Measurements from ENCODE around the gene MYOZ1.

DNA sequence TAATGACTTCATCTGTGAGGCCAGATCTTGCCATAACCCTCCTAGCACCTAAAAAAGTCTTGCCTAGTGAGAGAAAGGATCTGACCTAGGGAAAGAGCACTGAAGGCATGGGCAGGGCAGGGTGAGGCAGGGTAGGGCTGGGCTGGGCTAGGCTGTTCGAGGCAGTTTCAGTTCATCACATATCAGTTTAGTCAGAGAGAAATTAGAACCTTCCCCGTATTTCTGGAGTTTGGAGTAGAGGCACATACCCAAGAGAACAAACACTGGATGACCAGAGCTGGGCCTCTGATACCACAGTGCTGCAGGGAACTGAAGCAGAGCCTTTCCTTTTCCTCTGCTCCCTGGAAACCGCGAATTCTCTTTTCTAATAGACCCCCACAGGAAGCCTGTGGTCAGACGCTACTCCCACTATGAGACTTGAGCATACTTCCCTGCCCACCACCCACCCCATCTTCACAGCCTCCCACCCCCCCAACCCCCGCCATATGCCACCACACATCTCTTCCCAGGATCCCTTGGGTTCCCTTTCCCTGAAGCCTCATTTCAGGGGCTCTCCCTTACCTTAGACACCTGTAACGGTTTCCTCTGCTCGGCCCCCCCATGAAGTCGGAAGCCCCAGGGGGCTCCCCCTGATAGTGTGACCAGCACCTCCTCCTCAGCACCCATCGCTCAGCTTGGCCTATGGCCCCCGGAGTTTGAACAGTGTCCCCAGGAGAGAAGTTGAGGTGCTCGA, 14.1 kb upstream of the MYOZ1 start:
- TF ChIP-seq POLR2AphosphoS5 (IDR thresholded peaks at IDR 0.05; ENCODE audit: low read depth, low read length): no peak
- no peak for TF ChIP-seq SIN3A (IDR thresholded peaks at IDR 0.05; ENCODE audit: borderline replicate concordance, insufficient read depth, low read length)
- TF ChIP-seq REST (IDR thresholded peaks at IDR 0.05; ENCODE audit: insufficient read depth in 1 of 2, low read depth in 2 of 2, low read length in 2 of 2): no peak
